Endodermal cell (in vitro differentiated cells): ENCODE measurements around the gene NPDC1. TPM values are rescaled to one million over a fixed set of nuclear protein-coding genes. Genes with fewer than 3 reads are reported as not detected.

Experiments used
- DNase-seq: peaks from one replicate; pipeline ENCODE4 v3.0.0-alpha.2; 2017
- H3K27ac ChIP-seq: 2 replicates; pipeline ENCODE4 v1.5.1; 2013; ENCODE audit warnings: mild to moderate bottlenecking, low read depth, low read length, moderate library complexity
- H3K27me3 ChIP-seq: 2 replicates; pipeline ENCODE4 v1.6.1; 2013; ENCODE audit warnings: mild to moderate bottlenecking, low read length, moderate library complexity; ENCODE audit not compliant: insufficient read depth, control insufficient read depth, poor library complexity, severe bottlenecking
- H3K36me3 ChIP-seq: 2 replicates; pipeline ENCODE4 v1.7.0; 2013; ENCODE audit warnings: mild to moderate bottlenecking, low read length, moderate library complexity; ENCODE audit not compliant: control insufficient read depth, insufficient read depth
- H3K4me1 ChIP-seq: one replicate; pipeline ENCODE4 v1.7.0; 2013; ENCODE audit warnings: low read length; ENCODE audit not compliant: control insufficient read depth, insufficient read depth
- H3K4me3 ChIP-seq: 2 replicates; pipeline ENCODE4 v1.5.1; 2013; ENCODE audit warnings: mild to moderate bottlenecking, low read length, moderate library complexity
- H3K9ac ChIP-seq: 2 replicates; pipeline ENCODE4 v1.6.1; 2013; ENCODE audit warnings: mild to moderate bottlenecking, low read length, moderate library complexity; ENCODE audit not compliant: poor library complexity, severe bottlenecking; ENCODE audit errors: extremely low read depth
- H3K9me3 ChIP-seq: 2 replicates; pipeline ENCODE4 v1.6.1; 2013; ENCODE audit warnings: mild to moderate bottlenecking, low read length, moderate library complexity; ENCODE audit not compliant: control insufficient read depth
- H3K27ac Mint-ChIP-seq: 2 replicates; pipeline ENCODE4 v1.8.0; 2020; ENCODE audit warnings: mixed read lengths
- H3K27me3 Mint-ChIP-seq: 2 replicates; pipeline ENCODE4 v1.8.0; 2021; ENCODE audit warnings: mild to moderate bottlenecking, mixed read lengths; ENCODE audit not compliant: insufficient read depth
- H3K36me3 Mint-ChIP-seq: 2 replicates; pipeline ENCODE4 v1.8.0; 2020; ENCODE audit warnings: low read depth, mixed read lengths
- H3K4me1 Mint-ChIP-seq: 2 replicates; pipeline ENCODE4 v1.8.0; 2020; ENCODE audit warnings: mixed read lengths
- H3K4me3 Mint-ChIP-seq: 2 replicates; pipeline ENCODE4 v1.8.0; 2020; ENCODE audit warnings: mild to moderate bottlenecking, moderate library complexity, mixed read lengths
- H3K9me3 Mint-ChIP-seq: 2 replicates; pipeline ENCODE4 v1.8.0; 2020; ENCODE audit warnings: mild to moderate bottlenecking, mixed read lengths
- CTCF ChIP-seq: fragments of 200-600 bp; sonication (generic); conservative IDR thresholded peaks from 2 replicates; pipeline ENCODE4 v1.5.0; 2021; ENCODE audit warnings: antibody characterized with exemption, mild to moderate bottlenecking
- WGBS, 2 experiments: methylation state at CpG; one replicate each; pipeline versions ENCODE4 v1.1.5 to v1.1.7; 2013; ENCODE audit warnings: missing lambda C conversion rate in 2 of 2, mixed read lengths in 1 of 2; ENCODE audit not compliant: insufficient coverage in 1 of 2, insufficient read length in 1 of 2; 5-methylcytosine and 5-hydroxymethylcytosine counted together
- total RNA-seq, 2 donors: library from RNA; stranded (reverse); fragmentation: NEBNext Ultra II Directional in 1 of 2; extraction: Animal tissue kit (Norgen Biotek cat#: 25700) in 1 of 2; gene quantifications; 2 replicates in 1 of 2; 3 replicates in 1 of 2; pipeline ENCODE4 v1.2.1, GENCODE V29; 2021

NPDC1 gene
- total RNA-seq, 2 donors from 2014 or later, result 60.8 to 73.3 TPM

- WGBS, 2 experiments, result 92 to 95% methylated on average over 14 to 23 of the region's 23 CpGs
- H3K9me3 Mint-ChIP-seq, result no peaks in the 10 kb centered on the region
- no peak for DNase-seq
These were observed 19.5 kb upstream of the NPDC1 start for GRCh38 chr9:137065336-137065967.

GRCh38 chr9:137064880-137065164 is 18.8 kb upstream of the NPDC1 start:
- peaks cover 11% of the 10 kb centered on the region for H3K4me1 Mint-ChIP-seq
- peaks cover 2% of the 10 kb centered on the region for H3K36me3 Mint-ChIP-seq
- no peak overlapping the region for H3K4me3 Mint-ChIP-seq
- no peak for DNase-seq
- Histone ChIP-seq H3K27me3 (no peaks in the 10 kb centered on the region), H3K9ac (no peak overlapping the region), H3K9me3 (no peaks in the 10 kb centered on the region), H3K4me1 (peaks cover 3% of the 10 kb centered on the region), H3K27ac (no peak overlapping the region), H3K36me3 (no peaks in the 10 kb centered on the region), H3K4me3 (no peak overlapping the region)
- no peaks in the 10 kb centered on the region for H3K9me3 Mint-ChIP-seq
- 80 to 93% methylated on average over 3 to 12 of the region's 12 CpGs for WGBS, 2 experiments
- H3K27me3 Mint-ChIP-seq, result no peaks in the 10 kb centered on the region
- no peak for TF ChIP-seq CTCF
- H3K27ac Mint-ChIP-seq, result no peak overlapping the region

More at GRCh38 chr9:137065336-137065967, 19.5 kb upstream of the NPDC1 start:
- H3K9me3 ChIP-seq, result no peaks in the 10 kb centered on the region
- H3K4me3 ChIP-seq, result no peak overlapping the region
- no peak for TF ChIP-seq CTCF
- no peak overlapping the region for H3K4me3 Mint-ChIP-seq
- no peaks in the 10 kb centered on the region for H3K27me3 ChIP-seq
- H3K36me3 ChIP-seq, result no peaks in the 10 kb centered on the region
- H3K4me1 ChIP-seq, result peaks cover 3% of the 10 kb centered on the region
- H3K27ac Mint-ChIP-seq, result no peak overlapping the region
- H3K4me1 Mint-ChIP-seq, result peaks cover 11% of the 10 kb centered on the region
- no peaks in the 10 kb centered on the region for H3K27me3 Mint-ChIP-seq
- H3K36me3 Mint-ChIP-seq, result peaks cover 2% of the 10 kb centered on the region
- no peak overlapping the region for H3K9ac ChIP-seq
- H3K27ac ChIP-seq, result no peak overlapping the region

- Histone ChIP-seq H3K9me3 (no peaks in the 10 kb centered on the region), H3K36me3 (no peaks in the 10 kb centered on the region), H3K4me3 (no peak overlapping the region), H3K27me3 (no peaks in the 10 kb centered on the region), H3K4me1 (peaks cover 3% of the 10 kb centered on the region), H3K27ac (no peak overlapping the region), H3K9ac (no peak overlapping the region)
- H3K9me3 Mint-ChIP-seq, result no peaks in the 10 kb centered on the region
- H3K27me3 Mint-ChIP-seq, result no peaks in the 10 kb centered on the region
- H3K27ac Mint-ChIP-seq, result no peak overlapping the region
- WGBS, 2 experiments, result 63 to 66% methylated on average over 28 to 55 of the region's 55 CpGs
- DNase-seq, result peak; percentile 93
- peaks cover 2% of the 10 kb centered on the region for H3K36me3 Mint-ChIP-seq
- H3K4me3 Mint-ChIP-seq, result no peak overlapping the region
- peaks cover 11% of the 10 kb centered on the region for H3K4me1 Mint-ChIP-seq
- peak; percentile 91 for TF ChIP-seq CTCF
These were observed 18.3 kb upstream of the NPDC1 start for GRCh38 chr9:137064027-137064879.
